Lung (tissue), 12 donors: ENCODE data around the gene AP3D1. TPM values are rescaled to one million over a fixed set of nuclear protein-coding genes. Genes with fewer than 3 reads are reported as not detected.

ENCODE experiments used
- ATAC-seq: fragments of 200-7000 bp; cut with Tn5 transposase; one replicate; pipeline ENCODE4 v1.9.1; 2020; ENCODE audit warnings: moderate number of reproducible peaks; ENCODE audit not compliant: insufficient read depth, low FRiP score
- DNase-seq, 3 donors: peaks; one replicate each; pipeline ENCODE4 v3.0.0-alpha.2; 2013 to 2017
- H3K27ac ChIP-seq, 2 donors: one replicate each; pipeline ENCODE4 v1.5.1; 2013; ENCODE audit warnings: mild to moderate bottlenecking in 2 of 2, moderate library complexity in 2 of 2, control low read depth in 1 of 2, inconsistent platforms in 1 of 2, low read depth in 1 of 2, low read length in 1 of 2
- H3K27me3 ChIP-seq, 3 donors: one replicate each; pipeline ENCODE4 v1.5.1; 2013; ENCODE audit warnings: low read length in 2 of 3; ENCODE audit not compliant: control insufficient read depth in 3 of 3, insufficient read depth in 3 of 3
- H3K36me3 ChIP-seq, 4 donors: one replicate each; pipeline ENCODE4 v1.5.1; 2013; ENCODE audit warnings: low read length in 4 of 4, mild to moderate bottlenecking in 1 of 4, moderate library complexity in 1 of 4; ENCODE audit not compliant: control insufficient read depth in 4 of 4, insufficient read depth in 4 of 4
- H3K4me1 ChIP-seq, 5 donors: one replicate each; pipeline ENCODE4 v1.5.1; 2013; ENCODE audit warnings: low read length in 5 of 5, mild to moderate bottlenecking in 2 of 5, moderate library complexity in 1 of 5; ENCODE audit not compliant: control insufficient read depth in 5 of 5, insufficient read depth in 5 of 5
- H3K4me3 ChIP-seq: one replicate; pipeline ENCODE4 v1.5.1; 2013; ENCODE audit warnings: mild to moderate bottlenecking, control low read depth, moderate library complexity
- H3K9ac ChIP-seq, 2 donors: one replicate each; pipeline ENCODE4 v1.5.1; 2013; ENCODE audit warnings: low read length in 2 of 2, control low read depth in 1 of 2; ENCODE audit not compliant: insufficient read depth in 1 of 2
- H3K9me3 ChIP-seq, 4 donors: one replicate each; pipeline ENCODE4 v1.5.1; 2013; ENCODE audit warnings: low read length in 3 of 4, mild to moderate bottlenecking in 1 of 4, moderate library complexity in 1 of 4; ENCODE audit not compliant: control insufficient read depth in 4 of 4, insufficient read depth in 3 of 4
- WGBS, 2 donors: extraction: QIAGEN DNeasy Blood & Tissue Kit; methylation state at CpG; one replicate each; pipeline ENCODE4 v1.1.7; 2013; 5-methylcytosine and 5-hydroxymethylcytosine counted together
- polyA plus RNA-seq, 2 donors: library from polyadenylated mRNA; stranded (reverse); fragments of 200-250 nt; gene quantifications; one replicate each; pipeline ENCODE4 v1.2.1, GENCODE V29; 2013
- total RNA-seq, 2 donors: library from RNA; depleted of rRNA in 1 of 2; stranded (reverse); fragments of >200 nt in 1 of 2; gene quantifications; one replicate each; pipeline ENCODE4 v1.2.1, GENCODE V29; 2014 to 2021
- TF ChIP-seq, protein P1 (sequence below): IDR thresholded peaks from 2 replicates; pipeline ENCODE4 v1.5.1; 2012; ENCODE audit warnings: mild to moderate bottlenecking; ENCODE audit errors: control extremely low read depth, extremely low read depth
- donor health status: control.
- donor health status: control.
- donor health status: Bipolar disorder and iron deficiency.
- donor health status: healthy.
- donor health status: DM: yes; HTN: yes; CAD: no.

Gene AP3D1
- total and polyA plus RNA-seq, 4 donors: 55.3 to 144 (median 85.4) TPM

DNA sequence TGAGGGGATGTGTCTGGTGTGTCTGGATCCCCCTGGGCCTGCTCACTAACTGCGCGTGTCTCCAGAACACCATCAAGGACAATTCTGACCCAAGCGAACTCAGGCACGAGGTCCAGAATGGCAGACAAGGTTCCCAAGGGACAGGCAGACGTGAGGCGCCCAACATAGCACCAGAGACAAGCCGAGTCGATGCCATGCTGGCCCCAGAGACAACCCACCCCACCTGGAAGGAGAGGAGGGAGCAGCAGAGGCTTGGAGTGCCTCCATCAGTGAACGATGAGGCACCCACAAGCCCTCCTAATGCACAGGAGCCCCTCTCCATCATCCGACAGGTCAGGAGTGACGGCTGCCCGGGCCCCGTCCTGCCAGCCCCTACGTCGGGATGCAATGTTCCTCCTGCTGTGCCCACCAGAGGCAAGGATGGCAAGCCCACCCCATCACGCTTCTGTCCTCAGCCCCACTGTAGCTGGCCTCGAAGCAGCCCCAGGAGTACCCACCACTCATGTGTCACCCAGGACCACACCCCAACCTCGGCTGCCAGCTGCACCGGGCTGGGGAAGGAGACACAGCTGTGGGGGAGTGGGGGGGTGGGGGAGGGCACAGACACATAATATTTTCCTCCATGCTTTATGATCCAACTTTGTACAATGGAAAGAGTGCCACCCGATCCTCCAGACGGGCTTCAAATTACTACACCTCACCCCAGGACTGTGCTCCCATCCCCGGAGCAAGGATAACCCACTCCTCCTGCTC, 11.8 kb downstream of the AP3D1 start:
- Histone ChIP-seq H3K36me3 (peaks cover 2 to 45% (median 14%) of the 10 kb centered on the region in 4 donors), H3K4me1 (no peaks in the 10 kb centered on the region), H3K27me3 (no peaks in the 10 kb centered on the region), H3K27ac (no peak overlapping the region), H3K4me3 (no peak overlapping the region), H3K9ac (no peak overlapping the region), H3K9me3 (no peaks in the 10 kb centered on the region)
- DNase-seq (no peak), ATAC-seq (no peak)
- TF ChIP-seq, protein P1, sequence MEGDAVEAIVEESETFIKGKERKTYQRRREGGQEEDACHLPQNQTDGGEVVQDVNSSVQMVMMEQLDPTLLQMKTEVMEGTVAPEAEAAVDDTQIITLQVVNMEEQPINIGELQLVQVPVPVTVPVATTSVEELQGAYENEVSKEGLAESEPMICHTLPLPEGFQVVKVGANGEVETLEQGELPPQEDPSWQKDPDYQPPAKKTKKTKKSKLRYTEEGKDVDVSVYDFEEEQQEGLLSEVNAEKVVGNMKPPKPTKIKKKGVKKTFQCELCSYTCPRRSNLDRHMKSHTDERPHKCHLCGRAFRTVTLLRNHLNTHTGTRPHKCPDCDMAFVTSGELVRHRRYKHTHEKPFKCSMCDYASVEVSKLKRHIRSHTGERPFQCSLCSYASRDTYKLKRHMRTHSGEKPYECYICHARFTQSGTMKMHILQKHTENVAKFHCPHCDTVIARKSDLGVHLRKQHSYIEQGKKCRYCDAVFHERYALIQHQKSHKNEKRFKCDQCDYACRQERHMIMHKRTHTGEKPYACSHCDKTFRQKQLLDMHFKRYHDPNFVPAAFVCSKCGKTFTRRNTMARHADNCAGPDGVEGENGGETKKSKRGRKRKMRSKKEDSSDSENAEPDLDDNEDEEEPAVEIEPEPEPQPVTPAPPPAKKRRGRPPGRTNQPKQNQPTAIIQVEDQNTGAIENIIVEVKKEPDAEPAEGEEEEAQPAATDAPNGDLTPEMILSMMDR: no peak
- WGBS, 2 donors: 89 to 92% methylated on average over 22 of the region's 22 CpGs

GRCh38 chr19:2138061-2138728, 13.2 kb downstream of the AP3D1 start:
- H3K4me1 ChIP-seq: no peaks in the 10 kb centered on the region
- WGBS, 2 donors: 93 to 95% methylated on average over 22 to 23 of the region's 23 CpGs
- no peak for DNase-seq
- H3K36me3 ChIP-seq: peaks cover 2 to 42% (median 15%) of the 10 kb centered on the region in 4 donors
- no peak overlapping the region for H3K4me3 ChIP-seq
- TF ChIP-seq, protein P1: no peak
- ATAC-seq: no peak
- H3K9me3 ChIP-seq: no peaks in the 10 kb centered on the region
- H3K27ac ChIP-seq: no peak overlapping the region
- H3K27me3 ChIP-seq: no peaks in the 10 kb centered on the region
- no peak overlapping the region for H3K9ac ChIP-seq

DNA sequence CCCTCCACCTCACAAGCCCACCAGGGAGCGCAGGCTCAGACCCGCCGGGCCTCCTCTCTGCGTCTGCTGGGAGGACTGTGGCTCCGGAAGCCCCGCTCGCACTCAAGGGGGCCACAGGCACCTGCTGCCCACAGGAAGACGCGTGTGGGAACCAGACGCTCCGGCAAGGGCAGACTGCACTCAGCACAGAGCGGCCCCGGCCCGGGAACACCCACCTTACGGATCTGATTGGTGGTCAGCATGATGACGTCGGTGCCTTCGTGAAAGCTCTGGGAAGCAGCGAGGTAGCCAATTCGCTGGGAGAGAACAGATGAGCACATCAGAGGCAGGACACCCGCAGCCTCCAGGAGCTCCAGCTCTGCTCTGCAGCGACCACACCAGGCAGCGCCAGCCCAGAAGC, 14.6 kb downstream of the AP3D1 start:
- DNase-seq: no peak

More for the DNA sequence above, 14.6 kb downstream of the AP3D1 start:
- ATAC-seq: no peak
- Histone ChIP-seq H3K9ac (no peak overlapping the region), H3K36me3 (peaks cover 5 to 55% (median 20%) of the 10 kb centered on the region in 4 donors), H3K27me3 (no peaks in the 10 kb centered on the region), H3K4me1 (no peaks in the 10 kb centered on the region), H3K9me3 (no peaks in the 10 kb centered on the region), H3K4me3 (no peak overlapping the region), H3K27ac (no peak overlapping the region)
- 96 to 97% methylated on average over 23 of the region's 23 CpGs for WGBS, 2 donors
- TF ChIP-seq, protein P1: no peak
